GM19324 (cell line): ENCODE results near the gene PADI6.
"Not testable (repeated sequence)": the region's sequence is repeated elsewhere in the genome, so short reads cannot be mapped to it uniquely, and the experiment has no call there.

Source experiments
- ATAC-seq: cut with Tn5 transposase; IDR thresholded peaks from one replicate; pipeline ENCODE4 v1.9.1; 2021; ENCODE audit warnings: mild to moderate bottlenecking, moderate library complexity; ENCODE audit not compliant: unreplicated experiment, low FRiP score

The PADI6 gene

DNA sequence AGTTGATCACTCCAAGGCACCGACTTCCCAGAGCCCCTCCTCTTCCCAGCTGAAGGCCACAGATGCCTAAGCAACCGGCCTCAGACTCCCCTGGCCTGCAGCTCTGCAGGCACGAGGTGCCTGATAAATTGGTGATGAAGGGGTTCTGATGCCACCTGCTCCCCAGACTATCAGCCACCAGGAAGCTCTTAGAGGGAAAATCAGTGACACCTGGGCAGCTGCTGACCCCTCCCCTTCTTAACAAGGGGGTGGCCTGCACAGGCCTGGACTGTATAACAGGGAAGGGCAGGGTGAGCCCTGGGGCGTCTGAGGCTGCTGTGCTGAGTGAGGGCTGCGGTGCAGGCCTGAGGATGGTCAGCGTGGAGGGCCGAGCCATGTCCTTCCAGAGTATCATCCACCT is at the start of gene PADI6:
Gene PADI6, plus strand, starts transcription at position 301 of the 400 bp plus-strand sequence. Its CDS starts 50 bp downstream, at position 351.
- ATAC-seq, result no peak

DNA sequence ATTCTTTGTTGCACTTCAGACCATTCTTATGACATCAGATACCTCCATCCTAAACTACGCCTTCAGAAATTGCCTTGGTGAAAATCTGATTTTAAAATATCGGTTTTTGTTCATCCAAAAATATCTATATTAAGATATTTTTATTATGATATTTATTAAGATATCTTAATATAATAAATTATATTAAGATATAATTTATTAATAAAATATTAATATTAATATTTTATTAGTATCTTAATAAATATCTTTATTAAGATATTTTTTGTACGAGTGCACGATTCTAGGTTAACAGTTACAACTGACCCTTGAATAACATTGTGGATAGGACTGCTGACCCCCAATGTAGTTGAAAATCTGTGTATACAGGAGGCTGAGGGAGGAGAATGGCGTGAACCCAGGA is 43.1 kb upstream of the PADI6 start:
- ATAC-seq, result no peak

DNA sequence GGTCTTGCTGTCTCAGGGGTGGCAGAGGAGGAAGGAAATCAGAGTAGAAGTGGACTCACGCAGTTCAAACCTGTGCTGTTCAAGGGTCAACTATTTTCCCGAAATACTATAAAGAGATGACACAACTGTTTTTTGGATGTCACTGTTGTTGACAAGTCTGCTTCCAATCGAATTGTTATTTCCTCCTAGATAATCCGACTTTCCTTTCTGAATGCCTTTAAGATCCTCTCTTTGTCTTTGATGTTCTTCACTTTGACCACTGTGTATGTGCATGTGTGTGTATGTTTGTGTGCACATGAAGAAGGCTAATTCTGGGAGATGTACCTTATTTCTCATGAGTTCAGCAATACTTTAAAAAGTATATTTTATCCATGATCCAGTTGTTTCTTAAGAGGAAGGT is 42.4 kb upstream of the PADI6 start:
- no peak for ATAC-seq

DNA sequence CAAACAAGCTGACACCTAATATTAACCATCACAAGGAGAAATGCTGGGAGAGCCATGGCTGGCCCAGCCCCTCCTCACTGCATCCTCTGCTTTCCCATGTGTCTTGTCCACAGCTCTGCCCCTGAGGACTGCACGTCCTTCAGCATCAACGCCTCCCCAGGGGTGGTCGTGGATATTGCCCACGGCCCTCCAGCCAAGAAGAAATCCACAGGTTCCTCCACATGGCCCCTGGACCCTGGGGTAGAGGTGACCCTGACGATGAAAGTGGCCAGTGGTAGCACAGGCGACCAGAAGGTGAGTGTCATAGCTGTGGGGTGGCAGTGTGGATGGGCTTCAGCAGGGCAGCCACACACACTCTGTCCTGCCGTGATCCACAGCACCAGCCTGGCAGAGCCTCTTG is 41.1 kb upstream of the PADI6 start:
- no peak for ATAC-seq

DNA sequence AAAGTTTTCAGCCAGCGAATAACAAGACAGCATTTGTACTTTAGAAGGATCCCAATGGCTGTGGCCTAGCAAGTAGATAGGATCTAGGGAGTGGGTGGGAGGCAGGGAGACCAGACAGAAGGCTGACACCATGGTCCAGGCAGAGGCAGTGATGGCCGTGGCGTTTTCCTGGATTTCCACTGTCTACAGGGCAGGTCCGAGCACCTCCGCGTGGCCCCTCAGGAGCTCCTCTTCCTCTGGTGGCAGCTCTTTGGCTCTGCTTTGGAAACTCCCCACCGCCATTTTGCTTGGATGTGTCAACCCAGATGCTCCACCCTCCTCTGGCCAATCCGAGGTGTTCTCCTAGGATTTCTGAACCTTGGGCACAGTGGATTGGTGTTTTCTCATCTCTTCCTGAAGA is 38.9 kb upstream of the PADI6 start:
- ATAC-seq, result no peak

- no peak for ATAC-seq
These were observed 35.9 kb upstream of the PADI6 start for GRCh38 chr1:17335821-17336710.

GRCh38 chr1:17338706-17339493 is 33.1 kb upstream of the PADI6 start:
- no peak for ATAC-seq

DNA sequence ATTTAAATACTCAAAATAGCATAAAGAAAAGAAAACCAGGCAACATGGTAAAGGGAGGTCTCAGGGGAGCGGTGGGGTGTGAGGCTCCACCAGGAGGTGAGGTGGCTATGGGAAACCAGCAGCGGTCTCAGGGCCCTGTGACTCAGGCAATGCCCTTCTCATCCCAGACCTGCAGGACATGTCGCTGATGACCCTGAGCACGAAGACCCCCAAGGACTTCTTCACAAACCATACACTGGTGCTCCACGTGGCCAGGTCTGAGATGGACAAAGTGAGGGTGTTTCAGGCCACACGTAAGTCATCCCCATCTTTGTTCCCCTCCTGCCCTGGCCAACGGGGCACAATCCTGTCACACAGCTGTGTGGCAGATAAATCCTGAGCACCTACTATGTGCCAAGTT is 32.5 kb upstream of the PADI6 start:
- no peak for ATAC-seq

- ATAC-seq, result no peak
These were observed 31.6 kb upstream of the PADI6 start for GRCh38 chr1:17340358-17340757.

- no peak for ATAC-seq
These were observed 30.0 kb upstream of the PADI6 start for GRCh38 chr1:17342014-17342441.

GRCh38 chr1:17345506-17345905 is 26.5 kb upstream of the PADI6 start:
- ATAC-seq, result not testable (repeated sequence)

GRCh38 chr1:17346046-17346789 is 25.8 kb upstream of the PADI6 start:
- ATAC-seq, result no peak

DNA sequence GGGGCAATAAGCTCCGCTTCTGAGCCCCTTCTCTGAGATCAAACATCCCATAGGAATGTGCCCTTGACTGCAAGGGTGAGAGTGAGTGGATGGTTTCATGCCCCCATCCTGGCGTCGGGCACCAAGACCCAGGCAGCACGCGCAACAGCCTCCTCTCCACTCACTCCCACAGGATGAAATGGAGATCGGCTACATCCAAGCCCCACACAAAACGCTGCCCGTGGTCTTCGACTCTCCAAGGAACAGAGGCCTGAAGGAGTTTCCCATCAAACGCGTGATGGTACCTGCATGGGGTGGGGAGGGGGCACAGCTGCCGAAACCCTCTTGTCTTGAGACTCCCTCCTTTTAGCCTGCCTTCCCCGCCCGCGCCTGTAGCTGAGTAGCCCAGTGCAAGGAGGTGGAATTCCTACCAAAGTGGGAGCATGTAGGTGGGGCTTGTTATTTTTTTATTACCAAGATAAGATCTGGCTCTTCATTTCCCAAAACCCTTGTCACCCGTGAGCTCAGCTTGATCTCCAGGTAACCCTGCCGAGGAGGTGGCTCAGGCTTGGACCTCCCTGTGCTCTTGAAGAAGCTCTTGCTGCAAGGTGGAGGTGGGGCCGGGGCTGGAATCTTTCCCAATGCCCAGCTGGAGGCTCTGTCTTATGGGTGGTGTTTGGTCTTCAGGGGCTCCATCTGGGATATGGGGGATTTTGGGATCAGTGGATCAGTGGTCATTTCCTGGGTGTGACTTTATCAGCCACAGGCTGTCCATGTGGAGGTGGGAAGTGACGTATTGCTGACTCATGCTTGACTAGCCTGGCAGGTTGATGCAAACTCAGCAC is 24.0 kb upstream of the PADI6 start:
- ATAC-seq, result no peak

DNA sequence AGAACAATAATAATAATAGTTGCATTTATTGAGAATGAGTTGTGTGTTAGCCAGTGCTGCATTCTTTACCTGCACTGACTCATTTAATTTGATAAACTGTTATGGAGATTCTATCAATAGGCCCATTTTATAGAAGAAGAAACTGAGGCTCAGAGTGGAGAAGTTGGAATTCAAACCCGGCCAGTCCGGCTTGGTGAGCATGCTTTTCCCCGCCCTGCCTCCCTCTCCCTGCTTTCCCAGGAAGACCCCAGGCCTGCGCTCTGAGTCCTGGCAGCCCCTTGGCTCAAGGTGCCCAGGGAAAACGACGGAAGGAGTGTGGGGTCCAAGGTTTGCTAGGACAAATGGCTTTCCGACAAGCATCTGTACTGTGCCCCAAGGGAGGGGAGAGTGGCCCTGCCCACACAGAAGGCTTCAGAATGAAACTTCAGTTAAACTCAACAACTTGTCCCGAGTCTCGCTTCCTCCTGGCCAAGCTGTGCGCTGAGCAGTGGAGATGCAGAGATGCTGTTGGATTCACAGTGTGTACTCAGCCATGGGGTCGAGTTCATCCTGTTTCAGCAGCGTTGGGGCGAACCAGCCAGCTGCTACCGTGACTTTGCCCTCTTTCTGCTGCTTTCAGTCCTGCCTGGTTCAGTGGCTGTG is 23.3 kb upstream of the PADI6 start:
- ATAC-seq, result no peak

DNA sequence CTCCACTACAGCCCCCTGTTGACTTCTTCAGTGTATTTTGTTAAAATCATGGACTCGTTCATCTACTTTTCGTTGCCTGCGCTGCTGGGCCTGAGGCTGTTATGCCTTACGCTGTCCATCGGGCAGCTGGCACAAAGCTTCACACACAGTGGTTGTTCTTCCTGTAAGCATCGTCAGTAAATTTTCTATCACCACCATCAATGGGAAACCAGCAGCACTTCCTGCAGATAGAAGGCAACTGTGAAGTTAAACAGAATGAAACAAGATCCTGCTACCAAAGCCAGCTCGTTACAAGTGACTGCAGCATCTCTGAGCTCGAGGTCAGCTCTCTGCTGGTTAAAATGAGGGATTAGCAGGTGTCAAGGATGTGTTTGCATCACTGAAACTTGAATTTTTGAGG is 21.9 kb upstream of the PADI6 start:
- no peak for ATAC-seq

DNA sequence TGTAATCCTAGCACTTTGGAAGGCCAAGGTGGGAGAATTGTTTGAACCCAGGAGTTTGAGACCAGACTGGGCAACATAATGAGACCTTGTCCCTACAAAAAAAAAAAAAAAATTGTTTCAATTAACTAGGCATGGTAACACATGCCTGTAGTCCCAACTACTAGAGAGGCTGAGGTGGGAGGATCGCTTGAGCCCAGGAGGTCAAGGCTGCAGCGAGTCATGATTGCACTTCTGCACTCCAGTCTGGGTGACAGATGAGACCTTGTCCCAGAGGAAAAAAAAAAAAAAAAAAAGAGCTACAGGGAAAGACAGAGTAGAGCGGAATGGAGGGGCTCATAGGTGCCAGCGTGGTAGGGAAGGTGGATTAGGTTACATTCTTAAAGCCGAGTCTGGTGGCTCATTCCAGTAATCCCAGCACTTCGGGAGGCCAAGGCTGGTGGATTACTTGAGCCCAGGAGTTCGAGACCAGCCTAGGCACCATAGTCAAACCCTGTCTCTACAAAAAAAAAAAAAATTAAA is 21.0 kb upstream of the PADI6 start:
- no peak for ATAC-seq

DNA sequence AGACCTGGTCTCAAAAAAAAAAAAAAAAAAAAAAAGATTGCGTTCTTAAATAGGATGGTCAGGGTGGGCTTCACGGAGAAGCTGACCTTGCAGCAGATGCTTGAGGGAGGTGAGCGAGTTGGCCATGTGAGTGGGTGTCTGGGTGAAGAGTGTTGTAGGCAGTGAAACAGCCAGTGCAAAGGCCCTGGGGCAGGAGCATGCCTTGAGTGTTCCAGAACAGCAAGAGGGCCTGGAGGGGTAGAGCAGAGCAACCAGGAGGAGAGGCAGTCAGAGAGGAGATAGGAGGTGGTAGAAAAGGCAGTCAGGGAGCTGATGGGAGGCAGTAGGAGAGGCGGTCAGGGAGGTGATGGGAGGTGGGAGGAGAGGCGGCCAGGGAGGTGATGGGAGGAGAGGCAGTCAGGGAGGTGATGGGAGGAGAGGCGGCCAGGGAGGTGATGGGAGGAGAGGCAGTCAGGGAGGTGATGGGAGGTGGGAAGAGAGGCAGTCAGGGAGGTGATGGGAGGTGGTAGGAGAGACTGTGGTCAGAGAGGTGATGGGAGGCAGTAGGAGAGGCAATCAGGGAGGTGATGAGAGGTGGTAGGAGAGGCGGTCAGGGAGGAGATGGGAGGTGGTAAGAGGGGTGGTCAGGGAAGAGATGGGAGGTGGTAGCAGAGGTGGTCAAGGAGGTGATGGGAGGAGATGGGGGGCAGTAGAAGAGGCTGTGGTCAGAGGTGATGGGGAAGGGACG is 20.2 kb upstream of the PADI6 start:
- no peak for ATAC-seq

DNA sequence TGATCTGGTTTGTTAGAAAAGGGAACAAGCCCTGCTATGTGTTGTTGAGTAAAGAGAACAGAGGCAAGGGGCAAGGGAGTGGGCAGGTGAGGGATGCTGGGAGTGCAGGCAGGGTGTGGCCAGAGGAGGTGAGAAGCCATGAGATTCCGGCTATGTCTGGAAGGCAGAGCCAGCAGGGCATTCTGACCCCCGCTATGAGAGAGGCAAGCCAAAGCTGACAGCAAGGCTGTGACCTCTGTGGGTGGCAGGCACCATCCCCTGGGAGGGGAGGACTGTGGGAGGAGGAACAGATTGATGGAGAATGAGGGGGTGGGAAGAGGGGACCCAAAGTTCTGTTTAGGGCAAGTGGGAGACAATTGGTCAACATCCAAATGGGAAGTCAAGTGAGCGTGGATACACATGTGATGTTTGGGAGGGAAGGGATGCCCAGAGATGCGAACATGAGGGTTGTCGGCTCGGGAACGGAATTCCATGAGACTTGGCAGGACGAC is 19.5 kb upstream of the PADI6 start:
- no peak for ATAC-seq

GRCh38 chr1:17355898-17356297 is 16.1 kb upstream of the PADI6 start:
- no peak for ATAC-seq
